Trophoblast cell (in vitro differentiated cells and primary cell): ENCODE results near the gene PITRM1.

Experiments used
- DNase-seq, 2 donors: peaks; one replicate each; pipeline ENCODE4 v3.0.0-alpha.2; 2016
- H2AFZ ChIP-seq: 2 replicates; pipeline ENCODE4 v1.6.1; 2013; ENCODE audit warnings: low read length, moderate library complexity, mild to moderate bottlenecking; ENCODE audit not compliant: insufficient read depth, poor library complexity
- H2AK5ac ChIP-seq: 2 replicates; pipeline ENCODE4 v1.6.1; 2013; ENCODE audit warnings: mild to moderate bottlenecking, low read length
- H2BK120ac ChIP-seq: 2 replicates; pipeline ENCODE4 v1.6.1; 2013; ENCODE audit warnings: low read length, mild to moderate bottlenecking, moderate library complexity; ENCODE audit not compliant: insufficient read depth, poor library complexity
- H2BK12ac ChIP-seq: 2 replicates; pipeline ENCODE4 v1.6.1; 2013; ENCODE audit warnings: mild to moderate bottlenecking, low read length, moderate library complexity
- H2BK5ac ChIP-seq: 2 replicates; pipeline ENCODE4 v1.6.1; 2013; ENCODE audit warnings: low read length, low read depth, moderate library complexity, mild to moderate bottlenecking; ENCODE audit not compliant: poor library complexity
- H3K14ac ChIP-seq: 2 replicates; pipeline ENCODE4 v1.6.1; 2013; ENCODE audit warnings: mild to moderate bottlenecking, low read length
- H3K18ac ChIP-seq: 2 replicates; pipeline ENCODE4 v1.6.1; 2013; ENCODE audit warnings: mild to moderate bottlenecking, low read length
- H3K23ac ChIP-seq: 2 replicates; pipeline ENCODE4 v1.6.1; 2013; ENCODE audit warnings: low read length
- H3K27ac ChIP-seq: 2 replicates; pipeline ENCODE4 v1.5.1; 2013; ENCODE audit warnings: low read depth, mild to moderate bottlenecking, inconsistent platforms, low read length, moderate library complexity
- H3K27me3 ChIP-seq: 2 replicates; pipeline ENCODE4 v1.6.1; 2013; ENCODE audit warnings: inconsistent platforms, mild to moderate bottlenecking, low read length, moderate library complexity; ENCODE audit not compliant: insufficient read depth
- H3K36me3 ChIP-seq, 2 experiments: 1 replicate in 1 of 2; 2 replicates in 1 of 2; pipeline ENCODE4 v1.6.1; 2013; ENCODE audit warnings: low read length in 2 of 2, mild to moderate bottlenecking in 2 of 2, moderate library complexity in 1 of 2; ENCODE audit not compliant: insufficient read depth in 2 of 2, control insufficient read depth in 1 of 2
- H3K4ac ChIP-seq: 2 replicates; pipeline ENCODE4 v1.6.1; 2013; ENCODE audit warnings: low read depth, mild to moderate bottlenecking, low read length, moderate library complexity
- H3K4me1 ChIP-seq, 2 experiments: 1 replicate in 1 of 2; 2 replicates in 1 of 2; pipeline ENCODE4 v1.6.1; 2013; ENCODE audit warnings: low read length in 2 of 2, mild to moderate bottlenecking in 2 of 2, moderate library complexity in 1 of 2; ENCODE audit not compliant: insufficient read depth in 2 of 2, control insufficient read depth in 1 of 2
- H3K4me2 ChIP-seq: 2 replicates; pipeline ENCODE4 v1.6.1; 2013; ENCODE audit warnings: inconsistent platforms, mild to moderate bottlenecking, low read length, moderate library complexity
- H3K4me3 ChIP-seq: 2 replicates; pipeline ENCODE4 v1.5.1; 2013; ENCODE audit warnings: mild to moderate bottlenecking, low read depth, low read length, inconsistent platforms
- H3K79me1 ChIP-seq: one replicate; pipeline ENCODE4 v1.6.1; 2013; ENCODE audit warnings: low read length
- H3K79me2 ChIP-seq: 2 replicates; pipeline ENCODE4 v1.6.1; 2013; ENCODE audit warnings: low read length, mild to moderate bottlenecking; ENCODE audit not compliant: control insufficient read depth, insufficient read depth, poor library complexity
- H3K9ac ChIP-seq: 2 replicates; pipeline ENCODE4 v1.6.1; 2013; ENCODE audit warnings: mild to moderate bottlenecking, low read length
- H3K9me3 ChIP-seq: 2 replicates; pipeline ENCODE4 v1.6.1; 2013; ENCODE audit warnings: low read depth, mild to moderate bottlenecking, control low read depth, inconsistent platforms, low read length; ENCODE audit not compliant: insufficient read depth
- H4K12ac ChIP-seq: 2 replicates; pipeline ENCODE4 v1.6.1; 2013; ENCODE audit warnings: low read depth, mild to moderate bottlenecking, low read length, moderate library complexity
- H4K8ac ChIP-seq: 2 replicates; pipeline ENCODE4 v1.6.1; 2013; ENCODE audit warnings: low read depth, mild to moderate bottlenecking, low read length, moderate library complexity
- H4K91ac ChIP-seq: one replicate; pipeline ENCODE4 v1.6.1; 2013; ENCODE audit warnings: low read depth, mild to moderate bottlenecking, low read length, moderate library complexity
- WGBS: extraction: QIAGEN DNeasy Blood & Tissue Kit; methylation state at CpG from one replicate; pipeline ENCODE4 v1.1.7; 2013; ENCODE audit warnings: missing lambda C conversion rate; ENCODE audit not compliant: insufficient read length, insufficient coverage; ENCODE audit errors: extremely low coverage; 5-methylcytosine and 5-hydroxymethylcytosine counted together

Gene PITRM1

GRCh38 chr10:3126741-3127346, 45.7 kb downstream of the PITRM1 start:
- H2AFZ ChIP-seq = no peak overlapping the region
- DNase-seq = peak; percentile 98
- no peak overlapping the region for H3K4ac ChIP-seq
- H2BK120ac ChIP-seq = no peak overlapping the region
- H3K4me1 ChIP-seq = peaks cover 5 to 6% of the 10 kb centered on the region in 2 experiments
- H3K23ac ChIP-seq = no peak overlapping the region
- peaks cover 88 to 90% of the 10 kb centered on the region in 2 experiments for H3K36me3 ChIP-seq
- H2BK12ac ChIP-seq = no peak overlapping the region
- H3K9ac ChIP-seq = no peak overlapping the region
- H3K79me2 ChIP-seq = no peaks in the 10 kb centered on the region
- no peak overlapping the region for H2BK5ac ChIP-seq
- no peak overlapping the region for H3K4me3 ChIP-seq
- H3K14ac ChIP-seq = no peak overlapping the region
- H3K9me3 ChIP-seq = peaks cover 2% of the 10 kb centered on the region
- H2AK5ac ChIP-seq = no peak overlapping the region
- H3K79me1 ChIP-seq = peaks cover 2% of the 10 kb centered on the region
- no peak overlapping the region for H4K12ac ChIP-seq
- no peak overlapping the region for H3K4me2 ChIP-seq
- H3K18ac ChIP-seq = no peak overlapping the region
- no peak overlapping the region for H3K27ac ChIP-seq
- H4K91ac ChIP-seq = no peak overlapping the region
- no peaks in the 10 kb centered on the region for H3K27me3 ChIP-seq
- no CpG with 5 or more reads among the region's 25 CpGs for WGBS
- no peak overlapping the region for H4K8ac ChIP-seq

GRCh38 chr10:3126249-3126648, 46.3 kb downstream of the PITRM1 start:
- Histone ChIP-seq H3K18ac (no peak overlapping the region), H3K14ac (no peak overlapping the region), H3K4me3 (no peak overlapping the region), H3K27me3 (no peaks in the 10 kb centered on the region), H3K9ac (no peak overlapping the region), H3K4ac (no peak overlapping the region), H2BK120ac (no peak overlapping the region), H3K23ac (no peak overlapping the region), H3K4me2 (no peak overlapping the region), H3K27ac (no peak overlapping the region), H2AFZ (no peak overlapping the region), H3K36me3 (peaks cover 86 to 87% of the 10 kb centered on the region in 2 experiments), H4K12ac (no peak overlapping the region), H3K79me2 (no peaks in the 10 kb centered on the region), H3K4me1 (peaks cover 5 to 6% of the 10 kb centered on the region in 2 experiments), H4K8ac (no peak overlapping the region), H2BK12ac (no peak overlapping the region), H4K91ac (no peak overlapping the region), H3K9me3 (peaks cover 2% of the 10 kb centered on the region), H2BK5ac (no peak overlapping the region), H3K79me1 (peaks cover 2% of the 10 kb centered on the region), H2AK5ac (no peak overlapping the region)
- DNase-seq = no peak
- no CpG with 5 or more reads among the region's 15 CpGs for WGBS

GRCh38 chr10:3125527-3126170, 46.9 kb downstream of the PITRM1 start:
- Histone ChIP-seq H2BK5ac (no peak overlapping the region), H3K27ac (no peak overlapping the region), H3K18ac (no peak overlapping the region), H3K14ac (no peak overlapping the region), H3K79me2 (no peaks in the 10 kb centered on the region), H4K91ac (no peak overlapping the region), H3K4ac (no peak overlapping the region), H4K8ac (no peak overlapping the region), H3K27me3 (no peaks in the 10 kb centered on the region), H3K9me3 (peaks cover 2% of the 10 kb centered on the region), H3K36me3 (peaks cover 83 to 87% of the 10 kb centered on the region in 2 experiments), H2AFZ (no peak overlapping the region), H3K4me1 (peaks cover 5 to 6% of the 10 kb centered on the region in 2 experiments), H3K79me1 (peaks cover 2% of the 10 kb centered on the region), H2AK5ac (no peak overlapping the region), H3K4me2 (no peak overlapping the region), H2BK120ac (no peak overlapping the region), H2BK12ac (no peak overlapping the region), H3K4me3 (no peak overlapping the region), H4K12ac (no peak overlapping the region), H3K23ac (no peak overlapping the region), H3K9ac (no peak overlapping the region)
- WGBS = no CpG with 5 or more reads among the region's 24 CpGs
- DNase-seq = peak in 1 of 2 donors; percentile 15

GRCh38 chr10:3124412-3125175, 48.0 kb downstream of the PITRM1 start:
- no CpG with 5 or more reads among the region's 40 CpGs for WGBS
- DNase-seq = peak; percentile 87 to 91
- no peak overlapping the region for H2BK5ac ChIP-seq
- peaks cover 2% of the 10 kb centered on the region for H3K79me1 ChIP-seq
- no peak overlapping the region for H4K8ac ChIP-seq
- H3K4ac ChIP-seq = no peak overlapping the region
- no peak overlapping the region for H2BK120ac ChIP-seq
- H3K27ac ChIP-seq = no peak overlapping the region
- no peaks in the 10 kb centered on the region for H3K27me3 ChIP-seq
- no peak overlapping the region for H3K9ac ChIP-seq
- peaks cover 2% of the 10 kb centered on the region for H3K9me3 ChIP-seq
- H3K79me2 ChIP-seq = no peaks in the 10 kb centered on the region
- H3K23ac ChIP-seq = no peak overlapping the region
- no peak overlapping the region for H4K12ac ChIP-seq
- no peak overlapping the region for H3K4me2 ChIP-seq
- H3K4me1 ChIP-seq = peaks cover 5 to 6% of the 10 kb centered on the region in 2 experiments
- H3K14ac ChIP-seq = no peak overlapping the region
- no peak overlapping the region for H2BK12ac ChIP-seq
- H2AFZ ChIP-seq = no peak overlapping the region
- H2AK5ac ChIP-seq = no peak overlapping the region
- peaks cover 81 to 84% of the 10 kb centered on the region in 2 experiments for H3K36me3 ChIP-seq
- H3K18ac ChIP-seq = peak overlapping the region; percentile 30
- H3K4me3 ChIP-seq = no peak overlapping the region
- H4K91ac ChIP-seq = no peak overlapping the region
